NT2/D1 (cell line): ENCODE data around the gene KIF14.

Experiments used
- SUZ12 ChIP-seq: IDR thresholded peaks from 2 replicates; pipeline ENCODE4 v1.6.1; 2011; ENCODE audit not compliant: insufficient read length, insufficient read depth; ENCODE audit errors: extremely low read depth
- YY1 ChIP-seq: IDR thresholded peaks from 2 replicates; pipeline ENCODE4 v1.6.1; 2011; ENCODE audit not compliant: insufficient read length, insufficient read depth
- ZNF274 ChIP-seq: IDR thresholded peaks from 2 replicates; pipeline ENCODE4 v1.6.1; 2011; ENCODE audit warnings: mild to moderate bottlenecking, low read depth, low read length

GRCh38 chr1:200666309-200666708 is 45.8 kb upstream of the KIF14 start:
- TF ChIP-seq ZNF274: no peak
- no peak for TF ChIP-seq SUZ12
- no peak for TF ChIP-seq YY1
